GM18505 (cell line): ENCODE results near the gene CYP39A1.

ENCODE experiments used
- ATAC-seq: cut with Tn5 transposase; IDR thresholded peaks from one replicate; pipeline ENCODE4 v1.9.1; 2021; ENCODE audit not compliant: unreplicated experiment
- POLR2A ChIP-seq: IDR thresholded peaks from 4 replicates; pipeline ENCODE4 v1.6.1; 2011; ENCODE audit warnings: borderline replicate concordance; ENCODE audit not compliant: insufficient read depth, insufficient read length; ENCODE audit errors: extremely low read depth

Gene CYP39A1

DNA sequence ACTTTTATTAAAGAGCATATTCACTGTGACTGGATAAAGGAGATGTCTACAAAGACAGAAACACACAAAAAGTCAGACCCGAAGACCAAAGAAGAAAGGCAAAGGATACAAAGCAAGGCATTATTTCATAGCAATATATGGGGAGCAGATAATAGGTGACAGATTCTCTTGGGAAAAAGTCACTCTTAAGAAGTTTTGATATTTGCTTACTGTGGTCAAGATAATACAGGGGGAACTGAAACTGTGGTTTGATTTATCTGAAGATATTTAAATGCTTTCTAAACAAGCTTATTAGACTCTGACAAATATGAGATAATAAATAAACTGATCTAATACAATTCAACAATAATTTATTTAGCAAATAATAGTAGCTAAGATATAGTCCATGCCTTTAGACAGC is 14.7 kb downstream of the CYP39A1 start:
- ATAC-seq = no peak
- no peak for TF ChIP-seq POLR2A

DNA sequence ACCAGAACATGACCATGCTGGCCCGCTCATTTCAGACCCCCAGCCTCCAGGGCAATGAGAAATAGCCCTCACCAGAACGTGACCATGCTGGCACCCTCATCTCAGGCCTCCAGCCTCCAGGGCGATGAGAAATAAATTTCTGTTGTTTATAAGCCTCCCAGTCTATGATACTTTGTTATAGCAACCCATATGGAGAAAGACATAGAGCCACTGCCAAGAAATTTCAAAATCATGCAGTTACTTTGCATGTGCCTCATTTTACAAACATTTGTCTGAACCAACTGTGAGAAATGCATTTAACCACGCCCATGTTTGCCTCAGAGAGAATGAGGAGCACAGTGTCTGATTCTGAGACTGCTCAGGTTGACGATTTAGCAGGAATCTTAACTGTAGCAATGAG is 15.5 kb downstream of the CYP39A1 start:
- no peak for TF ChIP-seq POLR2A
- ATAC-seq = no peak

DNA sequence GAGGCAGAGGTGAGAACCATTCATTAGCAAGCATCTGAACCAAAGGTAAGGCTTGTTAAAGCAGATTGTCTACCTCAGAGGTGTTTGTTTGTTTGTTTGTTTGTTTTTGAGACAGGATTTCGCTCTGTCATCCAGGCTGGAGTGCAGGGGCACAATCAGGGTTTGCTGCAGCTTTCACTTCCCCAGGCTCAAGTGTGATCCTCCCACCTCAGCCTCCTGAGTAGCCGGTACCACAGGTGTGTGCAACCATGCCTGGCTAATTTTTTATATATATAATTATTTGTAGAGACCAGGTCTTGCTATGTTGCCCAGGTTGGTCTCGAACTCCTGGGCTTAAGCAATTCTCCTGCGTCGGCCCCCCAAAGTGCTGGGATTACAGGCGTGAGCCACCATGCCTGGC is 17.2 kb downstream of the CYP39A1 start:
- ATAC-seq = no peak
- TF ChIP-seq POLR2A = no peak

DNA sequence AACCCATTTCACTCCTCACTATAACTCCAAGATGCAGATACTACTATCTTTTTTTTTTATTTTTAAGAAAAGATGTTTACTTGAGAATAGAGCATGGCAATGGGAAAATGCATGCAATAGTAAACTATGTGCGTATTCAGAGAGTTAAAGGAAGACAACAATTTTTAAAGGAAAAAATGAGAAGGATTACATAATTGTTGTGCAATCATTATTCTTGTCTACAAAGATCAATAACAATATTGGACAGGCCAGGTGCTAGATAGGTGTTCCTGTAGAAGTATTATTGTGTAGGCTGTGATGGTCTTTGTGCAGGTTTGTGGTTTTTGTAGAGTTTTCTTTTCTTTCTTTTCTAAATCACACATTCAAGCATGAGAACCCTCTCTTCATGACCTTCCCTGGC is 20.6 kb downstream of the CYP39A1 start:
- no peak for TF ChIP-seq POLR2A
- no peak for ATAC-seq

DNA sequence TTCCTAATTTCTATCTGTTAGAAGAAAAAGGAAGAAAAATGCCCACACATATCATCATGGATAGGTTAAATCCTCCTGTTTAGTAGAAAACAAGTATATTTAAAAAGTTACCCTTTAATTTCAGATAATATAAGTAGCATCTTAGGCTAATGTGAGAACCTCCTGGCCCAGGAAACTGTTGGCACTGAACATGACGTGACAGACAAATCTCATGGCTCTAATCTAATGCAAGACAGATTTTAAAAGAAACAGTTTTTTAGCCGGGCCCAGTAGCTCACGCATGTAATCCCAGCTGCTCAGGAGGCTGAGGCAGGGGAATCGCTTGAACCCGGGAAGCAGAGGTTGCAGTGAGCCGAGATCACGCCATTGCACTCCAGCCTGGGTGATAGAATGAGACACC is 22.9 kb downstream of the CYP39A1 start:
- no peak for TF ChIP-seq POLR2A
- ATAC-seq = no peak

DNA sequence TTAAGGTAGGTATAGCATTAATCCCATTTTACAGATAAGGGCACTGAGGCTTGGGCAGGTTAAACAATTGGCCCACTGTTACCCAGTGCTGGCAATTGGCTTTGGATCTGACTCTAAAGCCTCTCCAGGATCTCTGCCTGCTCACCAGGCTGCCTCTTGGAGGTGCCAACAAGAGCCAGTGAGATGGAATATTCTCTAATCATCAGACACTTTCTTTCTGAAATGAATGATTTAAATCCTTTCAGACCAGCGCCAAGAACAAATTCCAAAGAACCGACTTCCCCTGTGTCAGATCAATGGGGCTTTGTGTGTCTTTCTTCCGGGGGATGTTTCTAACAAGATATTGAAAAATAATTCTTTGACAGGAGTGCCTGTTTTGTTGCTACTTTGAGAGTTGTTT is 23.6 kb downstream of the CYP39A1 start:
- no peak for ATAC-seq
- no peak for TF ChIP-seq POLR2A

DNA sequence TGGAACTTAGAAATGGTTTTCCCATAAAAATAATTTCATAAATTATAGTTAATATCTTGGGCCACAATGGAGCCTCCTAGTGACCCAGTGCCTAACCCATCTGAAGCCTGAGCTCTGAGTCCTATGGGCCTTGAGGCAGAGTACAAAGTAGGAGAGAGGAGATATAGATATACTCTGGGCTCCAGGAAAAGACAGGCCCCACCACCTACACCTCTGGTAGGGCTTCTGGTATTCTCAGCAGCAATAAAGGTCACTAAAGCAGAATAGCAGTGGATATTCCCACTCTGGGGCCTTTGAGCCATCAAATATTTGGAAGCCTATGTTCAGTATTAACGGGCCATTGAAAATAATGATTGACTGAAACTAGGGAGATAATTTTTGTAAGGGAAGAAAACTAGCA is 24.1 kb downstream of the CYP39A1 start:
- no peak for ATAC-seq
- no peak for TF ChIP-seq POLR2A

DNA sequence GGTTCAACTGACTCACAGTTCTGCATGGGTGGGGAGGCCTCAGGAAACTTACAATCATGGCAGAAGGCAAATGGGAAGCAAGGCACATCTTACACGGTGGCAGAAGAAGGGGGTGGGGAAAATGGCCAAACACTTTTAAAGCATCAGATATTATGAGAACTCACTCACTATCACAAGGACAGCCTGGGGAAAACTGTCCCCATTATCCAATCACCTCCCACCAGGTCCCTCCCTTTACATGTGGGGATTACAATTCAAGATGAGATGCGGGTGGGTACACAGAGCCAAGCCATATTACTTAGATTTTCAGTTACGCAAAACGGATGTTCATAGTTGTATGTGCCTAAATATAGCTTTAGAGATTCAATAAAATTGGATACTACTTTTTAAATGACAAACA is 25.6 kb downstream of the CYP39A1 start:
- no peak for ATAC-seq
- no peak for TF ChIP-seq POLR2A

DNA sequence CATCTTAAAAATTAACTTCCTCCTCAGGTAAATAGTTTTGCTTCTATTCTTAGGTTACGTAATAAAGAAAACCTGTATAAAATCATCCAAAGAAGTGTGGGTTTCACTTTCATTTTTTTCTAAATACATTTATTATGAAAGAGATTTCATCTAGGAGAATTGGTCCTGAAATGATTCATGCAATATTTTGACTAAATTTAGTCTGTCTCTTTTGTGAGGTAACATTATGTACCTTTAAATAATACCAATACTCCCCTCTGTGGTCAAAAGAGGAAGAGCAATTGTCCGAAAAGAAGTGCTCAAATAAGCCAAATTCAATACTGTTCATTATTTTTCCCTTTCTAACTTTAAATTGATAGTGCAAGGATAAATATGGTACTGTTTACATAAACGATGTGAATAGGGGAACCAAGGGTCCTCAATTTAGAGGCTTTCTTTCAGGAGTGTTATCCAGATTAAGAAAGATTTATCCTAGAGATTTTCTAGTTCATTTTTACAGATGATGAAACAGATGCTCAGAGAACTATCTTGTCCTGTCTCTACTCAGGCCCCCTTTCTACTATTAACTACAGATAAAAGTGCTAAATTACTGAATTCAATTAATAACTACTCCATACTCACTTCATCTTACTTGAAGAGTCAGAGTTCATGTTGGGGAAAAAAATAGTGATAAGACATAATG is 26.2 kb downstream of the CYP39A1 start:
- no peak for ATAC-seq
- TF ChIP-seq POLR2A = no peak

DNA sequence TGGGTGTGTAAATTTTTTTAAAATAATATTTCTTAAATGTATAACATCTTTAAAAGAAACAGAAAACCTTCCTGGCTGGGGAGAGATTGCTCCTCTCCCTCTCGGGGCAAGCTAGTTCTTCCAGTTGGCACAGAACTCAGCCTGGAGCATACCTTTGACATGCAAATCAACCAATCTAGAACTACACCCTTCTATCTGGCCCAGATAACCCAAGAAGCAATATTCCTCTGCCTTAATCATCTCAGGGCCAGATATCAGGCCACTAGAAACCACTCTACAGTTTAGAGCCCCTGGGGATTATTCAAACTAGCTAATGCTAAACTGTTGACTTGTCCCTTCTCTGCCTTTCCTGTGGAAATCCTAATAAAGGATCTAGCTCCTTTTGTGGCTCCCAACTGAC is 33.9 kb downstream of the CYP39A1 start:
- no peak for TF ChIP-seq POLR2A
- ATAC-seq = no peak

DNA sequence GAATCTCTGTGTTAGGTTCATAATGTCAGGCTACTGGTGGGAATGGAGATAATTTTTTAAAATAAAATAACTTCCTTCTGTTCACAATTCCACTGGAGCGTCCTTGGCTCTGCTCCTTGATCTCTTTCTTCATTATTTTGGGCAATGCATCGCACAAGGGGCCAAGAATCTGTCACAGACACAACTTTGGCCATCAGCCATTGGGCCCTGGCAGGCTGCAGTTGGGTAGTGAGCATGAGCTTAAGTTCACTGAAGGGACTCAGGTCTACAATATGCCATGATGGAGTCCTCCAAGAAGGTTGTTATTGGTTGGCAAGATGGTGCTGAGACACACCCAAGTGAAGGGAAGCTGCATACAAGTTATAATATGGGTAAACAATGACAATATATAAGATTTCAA is 40.0 kb downstream of the CYP39A1 start:
- no peak for TF ChIP-seq POLR2A
- no peak for ATAC-seq

DNA sequence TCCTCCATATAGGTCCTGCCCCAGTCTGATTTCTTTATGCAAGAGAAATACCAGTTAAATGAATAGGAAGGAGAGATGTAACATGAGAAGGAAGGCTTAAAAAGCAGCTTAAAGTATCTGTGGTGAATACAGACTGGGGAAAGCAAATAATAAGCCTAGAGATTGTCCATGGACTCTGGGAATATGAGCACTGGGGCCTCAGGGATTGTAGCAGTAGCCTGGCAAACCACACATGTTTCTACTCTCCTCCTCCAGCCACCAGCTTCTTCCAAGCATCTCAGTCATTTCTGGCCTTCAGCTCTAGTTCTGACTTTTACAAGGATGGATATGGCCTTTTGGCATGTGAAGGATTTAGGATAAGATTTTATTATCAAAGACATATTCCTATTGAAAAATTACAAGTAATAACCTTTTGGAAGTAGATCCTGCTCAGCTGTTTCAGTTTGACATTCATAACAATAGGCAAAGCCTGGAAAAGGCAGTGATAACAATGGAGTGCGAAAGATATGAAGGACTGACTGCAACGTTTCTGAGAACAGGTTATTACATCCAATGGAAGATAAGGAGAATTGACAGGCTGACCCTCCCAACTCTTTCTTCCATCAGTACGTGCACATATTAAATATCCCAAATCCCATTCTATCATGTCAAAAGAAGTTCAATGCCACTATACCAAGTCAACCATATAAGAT is 41.6 kb downstream of the CYP39A1 start:
- no peak for ATAC-seq
- TF ChIP-seq POLR2A = no peak

DNA sequence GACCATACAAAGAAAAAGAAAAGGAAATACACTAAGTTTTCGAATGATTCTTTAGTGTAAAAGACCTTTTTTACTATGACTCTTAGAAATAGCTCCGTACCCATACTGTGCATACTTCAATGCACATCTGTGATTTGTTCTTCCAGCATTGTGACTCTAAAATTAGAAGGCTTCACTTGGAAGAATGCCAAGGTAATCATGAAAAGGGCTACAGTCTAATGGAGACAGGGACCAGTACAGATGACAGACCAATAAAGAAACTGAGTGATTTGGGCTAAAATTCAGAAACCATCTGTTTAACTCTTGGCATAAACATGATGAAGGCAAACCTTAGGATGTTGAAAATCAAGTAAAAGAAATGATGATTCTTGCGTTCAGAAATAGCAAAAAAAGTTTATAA is 46.3 kb downstream of the CYP39A1 start:
- no peak for TF ChIP-seq POLR2A
- ATAC-seq = no peak

DNA sequence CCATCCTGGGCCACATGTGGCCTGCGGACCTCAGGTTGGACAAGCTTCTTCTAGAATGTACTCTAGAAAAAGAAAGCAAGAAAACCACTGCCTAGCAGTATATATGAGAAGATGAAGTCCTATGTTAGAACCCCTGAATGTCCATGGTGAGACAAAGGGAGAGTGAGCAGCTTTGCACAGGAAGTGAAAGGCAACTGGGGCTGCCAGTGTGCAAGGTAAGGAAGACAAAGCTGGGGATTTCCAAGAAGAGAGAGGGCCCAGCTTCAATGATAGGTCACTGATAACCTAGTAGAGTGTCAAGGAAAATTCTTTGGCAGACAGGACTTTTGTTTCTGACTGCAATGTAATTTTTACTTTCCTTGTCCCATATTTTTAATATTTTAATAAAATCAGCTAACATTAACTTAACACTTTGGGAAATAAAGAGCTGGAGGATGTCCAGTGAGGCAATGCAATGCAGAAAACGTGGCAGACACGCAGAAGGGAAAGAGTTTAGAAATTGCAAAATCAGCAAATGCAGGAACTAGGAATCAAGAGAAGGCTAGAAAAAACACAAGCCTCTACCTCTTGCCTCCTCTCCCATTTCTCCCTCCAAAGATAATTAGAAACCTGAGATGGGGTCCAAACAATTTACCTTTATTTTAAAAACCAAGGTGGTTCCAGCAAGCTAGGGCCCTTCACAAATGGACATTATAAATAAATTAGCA is 47.4 kb downstream of the CYP39A1 start:
- ATAC-seq = no peak
- TF ChIP-seq POLR2A = no peak
